Measurements from ENCODE around the gene CLGN. TPM values are rescaled to one million over a fixed set of nuclear protein-coding genes. Genes with fewer than 3 reads are reported as not detected.

CLGN gene
- total and polyA plus RNA-seq, 10 of the 15 experiments (the other 5 are each of a cell fraction or from before 2014, with no cell fraction given), result 0.11 to 1.0 (median 0.62) TPM

DNA sequence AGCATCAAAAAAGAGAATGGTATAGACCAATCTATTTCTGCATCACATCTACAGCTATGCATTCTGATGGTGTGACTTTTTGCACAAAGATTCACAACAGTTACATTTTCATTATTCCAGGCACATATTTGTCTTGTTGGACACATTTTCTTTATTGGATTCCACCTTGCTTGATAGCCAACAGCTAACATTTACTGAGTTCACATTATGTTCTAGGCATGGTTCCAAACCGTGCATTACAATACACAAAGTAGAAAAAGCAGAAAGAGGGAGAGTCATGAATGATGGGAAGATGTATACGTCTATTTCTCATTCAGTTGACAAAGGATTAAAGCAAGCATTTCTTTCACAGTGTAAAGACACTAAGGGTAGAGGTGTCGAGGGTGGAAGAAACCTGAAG lies 22.9 kb upstream of the CLGN start:
- H3K4me3 ChIP-seq, result no peak overlapping the region
- no peaks in the 10 kb centered on the region for H3K4me1 ChIP-seq (ENCODE audit: control insufficient read depth, insufficient read depth, low read length)
- DNase-seq (ENCODE audit: low read depth, low spot score) (no peak), FAIRE-seq (no peak), ATAC-seq (no peak)
- WGBS (ENCODE audit: insufficient coverage, insufficient replicate concordance, low lambda C conversion rate, missing lambda C conversion rate), result 25% methylated on average over 3 of the region's 3 CpGs
- no peaks in the 10 kb centered on the region for H4K20me1 ChIP-seq (ENCODE audit: control insufficient read depth, insufficient read depth)
- no TSS peak for BruUV-seq (replicated peaks)
- ChIA-PET CTCF (no interaction called here), POLR2A (no interaction called here), SMC1A (ENCODE audit: uncharacterized antibody, unreplicated experiment) (interaction anchor here (1.0 kb wide), 1 partner anchor 23 kb away, joined by 3 read pairs; no protein-coding TSS in a partner anchor), RAD21 (ENCODE audit: unreplicated experiment) (no interaction called here)
- no peak overlapping the region for H3K4me2 ChIP-seq (ENCODE audit: control insufficient read depth, insufficient read depth)
- H3K27ac ChIP-seq (ENCODE audit: control insufficient read depth, insufficient read depth), result no peak overlapping the region
- intact Hi-C loops (cut with micrococcal nuclease; ENCODE audit: unreplicated experiment), result no loop called here
- H2AFZ ChIP-seq (ENCODE audit: control insufficient read depth, low read depth, low read length), result no peak overlapping the region
- H3K9me3 ChIP-seq (replicated peaks; ENCODE audit: control insufficient read depth, insufficient read depth, low read length), result no peaks in the 10 kb centered on the region
- no peaks in the 10 kb centered on the region for H3K79me2 ChIP-seq (ENCODE audit: control insufficient read depth, insufficient read depth, low read length)
- TF ChIP-seq ZNF274 (IDR thresholded peaks at IDR 0.05; ENCODE audit: insufficient read depth, insufficient read length) (no peak), JUND (IDR thresholded peaks at IDR 0.05; ENCODE audit: low read depth, low read length) (no peak), PAX5 (IDR thresholded peaks at IDR 0.05; ENCODE audit: borderline replicate concordance, low read depth, low read length) (no peak), NFYB (IDR thresholded peaks at IDR 0.05; ENCODE audit: insufficient read depth, low read depth, low read length) (no peak), PAX8 (IDR thresholded peaks at IDR 0.05) (no peak), FOXK2 (IDR thresholded peaks at IDR 0.05) (no peak)
- TF ChIP-seq, protein P1, sequence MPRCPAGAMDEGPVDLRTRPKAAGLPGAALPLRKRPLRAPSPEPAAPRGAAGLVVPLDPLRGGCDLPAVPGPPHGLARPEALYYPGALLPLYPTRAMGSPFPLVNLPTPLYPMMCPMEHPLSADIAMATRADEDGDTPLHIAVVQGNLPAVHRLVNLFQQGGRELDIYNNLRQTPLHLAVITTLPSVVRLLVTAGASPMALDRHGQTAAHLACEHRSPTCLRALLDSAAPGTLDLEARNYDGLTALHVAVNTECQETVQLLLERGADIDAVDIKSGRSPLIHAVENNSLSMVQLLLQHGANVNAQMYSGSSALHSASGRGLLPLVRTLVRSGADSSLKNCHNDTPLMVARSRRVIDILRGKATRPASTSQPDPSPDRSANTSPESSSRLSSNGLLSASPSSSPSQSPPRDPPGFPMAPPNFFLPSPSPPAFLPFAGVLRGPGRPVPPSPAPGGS (IDR thresholded peaks at IDR 0.05; ENCODE audit: borderline replicate concordance, insufficient read depth, low read depth, low read length, poor library complexity, severe bottlenecking), result no peak
- TF ChIP-seq, protein P2, sequence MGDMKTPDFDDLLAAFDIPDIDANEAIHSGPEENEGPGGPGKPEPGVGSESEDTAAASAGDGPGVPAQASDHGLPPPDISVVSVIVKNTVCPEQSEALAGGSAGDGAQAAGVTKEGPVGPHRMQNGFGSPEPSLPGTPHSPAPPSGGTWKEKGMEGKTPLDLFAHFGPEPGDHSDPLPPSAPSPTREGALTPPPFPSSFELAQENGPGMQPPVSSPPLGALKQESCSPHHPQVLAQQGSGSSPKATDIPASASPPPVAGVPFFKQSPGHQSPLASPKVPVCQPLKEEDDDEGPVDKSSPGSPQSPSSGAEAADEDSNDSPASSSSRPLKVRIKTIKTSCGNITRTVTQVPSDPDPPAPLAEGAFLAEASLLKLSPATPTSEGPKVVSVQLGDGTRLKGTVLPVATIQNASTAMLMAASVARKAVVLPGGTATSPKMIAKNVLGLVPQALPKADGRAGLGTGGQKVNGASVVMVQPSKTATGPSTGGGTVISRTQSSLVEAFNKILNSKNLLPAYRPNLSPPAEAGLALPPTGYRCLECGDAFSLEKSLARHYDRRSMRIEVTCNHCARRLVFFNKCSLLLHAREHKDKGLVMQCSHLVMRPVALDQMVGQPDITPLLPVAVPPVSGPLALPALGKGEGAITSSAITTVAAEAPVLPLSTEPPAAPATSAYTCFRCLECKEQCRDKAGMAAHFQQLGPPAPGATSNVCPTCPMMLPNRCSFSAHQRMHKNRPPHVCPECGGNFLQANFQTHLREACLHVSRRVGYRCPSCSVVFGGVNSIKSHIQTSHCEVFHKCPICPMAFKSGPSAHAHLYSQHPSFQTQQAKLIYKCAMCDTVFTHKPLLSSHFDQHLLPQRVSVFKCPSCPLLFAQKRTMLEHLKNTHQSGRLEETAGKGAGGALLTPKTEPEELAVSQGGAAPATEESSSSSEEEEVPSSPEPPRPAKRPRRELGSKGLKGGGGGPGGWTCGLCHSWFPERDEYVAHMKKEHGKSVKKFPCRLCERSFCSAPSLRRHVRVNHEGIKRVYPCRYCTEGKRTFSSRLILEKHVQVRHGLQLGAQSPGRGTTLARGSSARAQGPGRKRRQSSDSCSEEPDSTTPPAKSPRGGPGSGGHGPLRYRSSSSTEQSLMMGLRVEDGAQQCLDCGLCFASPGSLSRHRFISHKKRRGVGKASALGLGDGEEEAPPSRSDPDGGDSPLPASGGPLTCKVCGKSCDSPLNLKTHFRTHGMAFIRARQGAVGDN (IDR thresholded peaks at IDR 0.05), result no peak
- in situ Hi-C loops (cut with MboI), result no loop called here
- no peak overlapping the region for H3K9ac ChIP-seq (ENCODE audit: control insufficient read depth, insufficient read depth, low read length)
- H3K27me3 ChIP-seq (replicated peaks in 1 of 2; ENCODE audit: control insufficient read depth in 2 of 2, insufficient read depth in 2 of 2, low read length in 1 of 2), result no peaks in the 10 kb centered on the region; a peak in 2 of 4 replicates
- no peaks in the 10 kb centered on the region for H3K36me3 ChIP-seq (ENCODE audit: control insufficient read depth in 2 of 2, insufficient read depth in 2 of 2, low read length in 1 of 2)
